GM10266 (cell line): ENCODE data around the gene HLF.

Source experiments
- DNase-seq: peaks from one replicate; pipeline ENCODE4 v3.0.0; 2012; ENCODE audit errors: extremely low spot score
- TF ChIP-seq, protein P1 (sequence below): IDR thresholded peaks from 2 replicates; pipeline ENCODE4 v1.5.1; 2012; ENCODE audit warnings: mild to moderate bottlenecking, low read depth; ENCODE audit not compliant: control insufficient read depth, insufficient read depth; ENCODE audit errors: missing control alignments

Gene HLF

DNA sequence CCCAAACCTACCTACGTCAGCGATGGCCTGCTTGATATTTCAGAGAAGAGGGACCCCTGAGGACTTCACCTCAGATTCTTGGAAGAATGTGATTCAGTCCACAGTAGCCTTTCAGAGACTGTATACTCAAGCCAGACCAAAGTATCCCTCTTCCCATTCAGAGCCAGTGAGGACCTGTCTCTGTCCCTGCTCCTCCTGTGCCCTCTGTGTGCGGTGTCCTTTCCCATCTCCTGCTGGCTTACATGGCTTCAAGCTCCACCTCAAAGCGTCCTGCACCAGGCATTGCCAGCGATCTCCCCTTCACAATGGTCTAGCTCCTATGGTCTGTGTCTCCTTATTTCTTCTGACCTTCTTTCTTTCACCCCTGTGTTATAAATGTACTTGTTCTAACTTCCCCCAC, 39.5 kb upstream of the HLF start:
- DNase-seq, result no peak
- TF ChIP-seq, protein P1, sequence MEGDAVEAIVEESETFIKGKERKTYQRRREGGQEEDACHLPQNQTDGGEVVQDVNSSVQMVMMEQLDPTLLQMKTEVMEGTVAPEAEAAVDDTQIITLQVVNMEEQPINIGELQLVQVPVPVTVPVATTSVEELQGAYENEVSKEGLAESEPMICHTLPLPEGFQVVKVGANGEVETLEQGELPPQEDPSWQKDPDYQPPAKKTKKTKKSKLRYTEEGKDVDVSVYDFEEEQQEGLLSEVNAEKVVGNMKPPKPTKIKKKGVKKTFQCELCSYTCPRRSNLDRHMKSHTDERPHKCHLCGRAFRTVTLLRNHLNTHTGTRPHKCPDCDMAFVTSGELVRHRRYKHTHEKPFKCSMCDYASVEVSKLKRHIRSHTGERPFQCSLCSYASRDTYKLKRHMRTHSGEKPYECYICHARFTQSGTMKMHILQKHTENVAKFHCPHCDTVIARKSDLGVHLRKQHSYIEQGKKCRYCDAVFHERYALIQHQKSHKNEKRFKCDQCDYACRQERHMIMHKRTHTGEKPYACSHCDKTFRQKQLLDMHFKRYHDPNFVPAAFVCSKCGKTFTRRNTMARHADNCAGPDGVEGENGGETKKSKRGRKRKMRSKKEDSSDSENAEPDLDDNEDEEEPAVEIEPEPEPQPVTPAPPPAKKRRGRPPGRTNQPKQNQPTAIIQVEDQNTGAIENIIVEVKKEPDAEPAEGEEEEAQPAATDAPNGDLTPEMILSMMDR, result no peak

DNA sequence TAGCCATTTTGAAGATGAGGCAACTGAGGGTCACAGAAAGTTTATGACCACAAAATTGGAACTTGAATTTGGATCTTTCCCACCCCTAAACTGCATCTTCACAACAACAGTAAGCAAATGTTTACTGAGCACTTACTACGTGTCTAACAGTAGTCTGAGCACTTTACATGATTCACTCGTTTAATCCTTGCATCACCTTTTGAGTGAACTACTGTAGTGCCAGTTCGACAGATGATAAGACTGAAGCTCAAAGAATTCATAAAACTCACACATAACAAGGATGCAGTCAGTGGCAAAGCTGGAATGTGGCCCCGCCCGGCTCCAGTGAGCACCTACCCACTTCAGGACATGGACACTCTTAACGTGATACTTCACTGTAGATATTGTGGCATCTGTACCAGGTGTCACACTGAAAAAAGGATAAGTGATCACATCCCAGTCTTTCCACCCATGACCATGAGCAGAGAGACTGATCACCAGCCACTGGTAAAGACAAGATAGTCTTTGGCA, 36.0 kb upstream of the HLF start:
- TF ChIP-seq, protein P1, result no peak
- no peak for DNase-seq

DNA sequence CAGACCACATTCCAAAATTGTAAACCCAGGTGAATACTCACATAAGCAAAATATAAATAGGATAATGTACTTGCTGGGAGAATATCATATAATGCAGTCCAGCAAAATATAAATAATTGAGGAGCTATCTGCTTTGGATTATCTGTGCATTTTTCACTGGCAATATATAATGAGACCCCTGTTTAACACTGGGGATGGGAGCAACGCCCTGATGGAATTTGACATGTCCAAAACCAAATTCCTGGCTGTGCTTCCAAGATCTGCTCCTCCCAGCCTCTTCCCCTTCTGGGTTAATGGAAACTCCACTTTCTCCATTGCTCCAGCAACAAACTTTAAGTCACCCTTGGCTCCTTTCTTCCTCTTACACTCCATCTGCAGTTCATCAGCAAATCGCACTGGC, 35.5 kb upstream of the HLF start:
- TF ChIP-seq, protein P1, result no peak
- DNase-seq, result no peak

DNA sequence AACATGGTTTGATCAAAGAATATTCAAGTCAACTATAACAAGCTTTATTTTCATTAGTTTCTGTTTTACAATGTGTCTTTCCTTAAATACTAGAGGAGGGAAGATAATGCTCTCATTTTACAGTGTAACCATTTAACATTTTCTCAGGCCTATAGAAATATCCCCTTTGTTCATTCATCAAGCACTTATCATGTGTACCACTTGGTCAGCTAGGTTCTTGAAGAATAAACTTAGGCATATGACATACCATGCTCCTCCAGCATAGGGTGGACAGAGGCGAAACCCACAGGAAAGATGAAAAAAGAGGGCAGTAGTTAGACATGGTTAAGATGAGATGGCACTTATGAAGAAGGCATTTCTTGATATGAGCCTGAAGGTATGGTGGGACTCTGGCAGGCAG, 34.0 kb upstream of the HLF start:
- TF ChIP-seq, protein P1, result no peak
- DNase-seq, result no peak

DNA sequence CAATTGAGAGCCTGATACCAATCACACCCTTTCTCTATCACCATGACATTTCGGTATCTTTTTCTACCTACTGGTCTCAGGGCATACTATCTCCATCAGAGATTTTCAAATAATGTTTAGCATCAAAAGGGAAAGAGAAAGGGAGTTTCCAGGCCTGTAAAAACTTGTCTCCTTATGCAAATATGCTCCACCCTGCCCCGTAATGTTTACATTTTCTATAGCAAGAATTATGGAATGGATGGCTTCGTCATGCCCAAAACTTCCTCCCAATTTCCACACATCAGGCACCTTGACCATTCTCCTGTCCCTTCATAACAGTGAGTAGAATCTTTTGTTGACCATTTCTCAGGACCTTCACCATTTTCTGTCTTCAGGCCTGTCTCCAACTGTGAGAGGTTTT, 30.9 kb upstream of the HLF start:
- DNase-seq, result no peak
- TF ChIP-seq, protein P1, result no peak

DNA sequence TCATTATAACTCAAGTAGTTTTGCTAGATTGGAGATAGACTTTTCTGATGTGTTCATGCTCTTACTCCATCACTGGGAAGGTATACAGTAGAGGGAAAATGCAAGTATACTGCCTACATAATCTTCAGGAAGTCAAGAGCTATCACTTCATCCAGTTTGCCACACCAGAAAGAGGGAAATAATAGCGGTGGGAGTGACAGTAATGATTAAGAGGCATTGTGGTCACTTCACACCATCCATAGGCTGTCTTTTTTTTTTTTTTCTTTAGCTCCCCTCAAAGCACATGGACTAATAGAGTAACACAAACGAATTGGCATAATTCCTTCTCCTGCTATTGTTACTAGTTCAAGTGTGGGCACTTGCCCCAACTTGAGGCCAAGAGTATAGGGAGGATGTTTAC, 28.4 kb upstream of the HLF start:
- TF ChIP-seq, protein P1, result no peak

DNA sequence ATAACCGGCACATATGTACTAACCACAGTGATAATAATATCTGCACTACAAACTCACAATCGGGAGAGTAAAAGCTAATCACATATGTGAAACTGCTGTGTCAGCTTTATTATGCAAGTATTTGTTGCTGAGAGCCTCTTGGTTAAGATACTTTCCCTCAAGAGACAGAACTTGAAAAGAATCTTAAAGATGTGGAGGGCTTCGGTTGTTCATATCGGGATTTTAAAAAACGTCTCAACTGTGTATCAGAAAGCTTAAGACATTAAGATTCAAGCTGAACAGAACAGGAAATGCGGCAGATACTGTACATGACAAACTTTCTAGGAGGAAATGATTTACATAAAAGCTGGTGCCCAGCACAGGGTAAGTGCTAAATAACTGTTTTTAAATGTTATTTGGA, 27.5 kb upstream of the HLF start:
- TF ChIP-seq, protein P1, result no peak
- no peak for DNase-seq

More for the DNA sequence above, 28.4 kb upstream of the HLF start:
- no peak for DNase-seq

DNA sequence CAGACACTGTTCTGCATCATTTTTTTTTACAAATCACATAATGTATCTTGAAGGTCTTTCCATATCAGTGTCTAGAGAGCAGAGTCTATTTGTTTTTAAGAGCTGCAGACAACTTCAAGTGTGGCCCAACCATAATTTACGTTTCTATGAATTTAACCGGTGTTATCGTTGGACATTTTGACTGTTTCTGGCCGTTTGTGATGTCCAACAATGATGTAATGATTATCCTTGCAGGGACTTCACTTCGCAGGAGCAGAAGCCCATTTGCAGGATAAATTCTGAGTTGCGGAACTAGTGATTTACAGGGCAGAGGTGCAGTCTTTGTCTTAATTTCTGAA, 26.9 kb upstream of the HLF start:
- DNase-seq, result no peak
- TF ChIP-seq, protein P1, result no peak
